HPDE6-E6E7 (cell line): ENCODE results near the gene NOXO1.

Experiments
- DNase-seq: peaks from one replicate; pipeline ENCODE4 v3.0.0; 2011; ENCODE audit warnings: missing footprints; ENCODE audit errors: extremely low spot score

The NOXO1 gene

GRCh38 chr16:1979271-1980029, 1.8 kb downstream of the NOXO1 start:
- peak; percentile 49 for DNase-seq

- no peak for DNase-seq
Measured at GRCh38 chr16:1978476-1979120, 2.7 kb downstream of the NOXO1 start.

GRCh38 chr16:1977875-1978268, 3.4 kb downstream of the NOXO1 start:
- DNase-seq = no peak

GRCh38 chr16:1976951-1977874, 4.1 kb downstream of the NOXO1 start:
- DNase-seq = no peak

- no peak for DNase-seq
Measured at GRCh38 chr16:1976216-1976520, 5.1 kb downstream of the NOXO1 start.

GRCh38 chr16:1975432-1976215, 5.6 kb downstream of the NOXO1 start:
- DNase-seq = no peak

- no peak for DNase-seq
Measured at GRCh38 chr16:1974157-1975070, 6.9 kb downstream of the NOXO1 start.

- no peak for DNase-seq
Measured at GRCh38 chr16:1973461-1974156, 7.7 kb downstream of the NOXO1 start.

GRCh38 chr16:1972490-1972877, 8.8 kb downstream of the NOXO1 start:
- no peak for DNase-seq

GRCh38 chr16:1971796-1972489, 9.3 kb downstream of the NOXO1 start, which contains the start of gene TBL3:
TSS of gene TBL3 (plus strand) at chr16:1972053. CDS start at chr16:1972165, 112 bp downstream.
- DNase-seq = peak; percentile 87

- DNase-seq = no peak
Measured at GRCh38 chr16:1968146-1968953, 12.9 kb downstream of the NOXO1 start.

GRCh38 chr16:1966460-1966859, 14.8 kb downstream of the NOXO1 start, which contains the start of gene RNF151:
TSS of gene RNF151 (plus strand) at chr16:1966856. CDS start at chr16:1966882, 26 bp downstream.
- no peak for DNase-seq

GRCh38 chr16:1965396-1966001, 15.8 kb downstream of the NOXO1 start:
- no peak for DNase-seq

GRCh38 chr16:1964506-1965395, 16.5 kb downstream of the NOXO1 start, which contains the start of gene RPS2:
TSS of gene RPS2 (minus strand) at chr16:1964826. CDS start at chr16:1964625, 201 bp downstream.
- peak; percentile 98 for DNase-seq

- no peak for DNase-seq
Measured at GRCh38 chr16:1963806-1964505, 17.3 kb downstream of the NOXO1 start.
